GM19467 (cell line): Measurements from ENCODE around the gene CELSR1.

Experiments
- ATAC-seq: cut with Tn5 transposase; IDR thresholded peaks from one replicate; pipeline ENCODE4 v1.9.1; 2021; ENCODE audit warnings: mild to moderate bottlenecking, moderate library complexity; ENCODE audit not compliant: unreplicated experiment

CELSR1 gene

GRCh38 chr22:46462726-46463371 is 74.6 kb downstream of the CELSR1 start:
- no peak for ATAC-seq

DNA sequence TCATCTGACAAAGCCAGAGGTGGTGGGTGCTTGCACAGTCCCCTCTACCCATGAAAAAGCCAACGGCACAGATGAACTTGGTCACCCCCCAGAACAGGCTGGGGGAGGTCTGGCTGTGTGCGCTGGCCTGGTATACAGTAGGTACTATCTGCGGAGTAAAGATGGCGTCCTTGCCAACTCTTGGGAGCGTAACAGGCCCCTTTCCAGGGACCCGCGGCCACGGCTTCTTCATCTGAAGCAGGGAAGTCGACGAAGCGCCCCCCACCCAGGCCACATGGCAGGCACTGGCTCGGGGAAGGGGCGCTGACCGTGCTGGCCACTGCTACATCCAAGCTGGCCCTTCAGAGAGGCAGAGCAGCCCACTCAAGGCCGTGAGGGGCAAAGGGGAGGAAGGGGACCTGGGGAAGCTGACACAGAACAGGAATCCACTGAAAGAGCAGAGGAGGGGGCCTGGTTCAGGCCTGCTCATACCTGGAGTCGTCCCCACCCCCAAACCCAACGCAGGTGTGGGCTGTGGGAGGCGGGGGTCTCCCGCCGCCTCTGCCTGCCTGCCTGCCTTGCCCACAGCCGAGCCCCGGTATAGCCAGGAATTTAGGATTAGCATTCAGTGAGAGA is 75.7 kb downstream of the CELSR1 start:
- no peak for ATAC-seq

DNA sequence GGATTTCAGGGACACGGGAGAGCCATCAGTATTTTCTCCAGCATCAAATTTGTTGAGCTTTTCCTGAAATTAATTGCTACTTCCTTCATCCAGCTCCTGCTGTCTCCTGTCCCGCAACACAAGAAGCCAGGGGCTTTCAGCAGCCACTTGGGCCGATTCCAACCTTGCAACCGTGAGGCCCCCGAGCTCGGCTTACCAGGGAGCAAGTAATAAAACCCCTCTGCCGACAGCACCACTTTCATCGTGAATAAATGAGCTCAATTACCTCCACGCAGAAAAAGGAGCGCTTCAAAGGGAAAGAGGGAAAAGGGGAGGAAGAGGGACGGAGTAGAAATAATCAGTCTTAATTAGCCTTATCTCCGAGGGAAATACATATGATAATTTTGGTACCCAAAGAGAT is 76.6 kb downstream of the CELSR1 start:
- no peak for ATAC-seq

GRCh38 chr22:46459347-46460065 is 77.9 kb downstream of the CELSR1 start:
- ATAC-seq: no peak

- ATAC-seq: no peak
These were observed 78.9 kb downstream of the CELSR1 start for GRCh38 chr22:46458525-46458924.

GRCh38 chr22:46457502-46458488 is 79.6 kb downstream of the CELSR1 start:
- no peak for ATAC-seq

GRCh38 chr22:46456818-46457163 is 80.6 kb downstream of the CELSR1 start:
- ATAC-seq: no peak

GRCh38 chr22:46455446-46455845 is 82.0 kb downstream of the CELSR1 start:
- ATAC-seq: no peak

- ATAC-seq: no peak
These were observed 82.7 kb downstream of the CELSR1 start for GRCh38 chr22:46454504-46455269.

DNA sequence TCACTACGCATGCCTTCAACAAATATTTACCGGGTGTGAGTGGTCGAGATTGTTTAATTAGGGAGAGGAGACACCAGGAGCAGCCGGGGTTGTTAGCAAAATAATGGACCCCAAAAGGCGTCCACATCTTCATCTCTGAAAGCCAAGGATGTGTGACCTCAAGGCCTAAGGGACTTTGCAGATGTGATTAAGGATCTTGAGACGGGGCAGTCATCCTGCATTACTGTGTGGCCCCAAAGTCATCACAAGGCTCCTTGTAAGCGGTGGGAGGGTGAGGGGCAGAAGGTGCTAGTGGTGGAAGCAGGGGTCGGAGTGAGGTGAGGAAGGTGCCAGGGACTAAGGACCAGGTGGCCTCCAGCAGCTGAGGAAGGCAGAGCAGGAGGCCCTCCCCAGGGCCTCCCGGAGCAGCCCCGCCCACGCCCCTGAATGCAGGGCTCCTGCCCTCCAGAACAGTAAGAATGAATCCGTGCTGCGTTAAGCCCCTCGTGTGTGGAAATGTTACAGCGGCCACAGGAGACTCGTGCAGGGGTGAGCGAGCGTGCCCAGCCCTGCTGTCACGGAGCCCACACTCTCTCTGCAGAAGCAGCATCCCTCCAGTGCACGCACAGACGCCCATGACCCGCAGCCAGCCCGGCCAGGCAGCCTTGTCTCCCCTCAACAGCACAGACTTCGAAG is 83.5 kb downstream of the CELSR1 start:
- ATAC-seq: no peak

GRCh38 chr22:46453006-46453828 is 84.2 kb downstream of the CELSR1 start:
- ATAC-seq: no peak

DNA sequence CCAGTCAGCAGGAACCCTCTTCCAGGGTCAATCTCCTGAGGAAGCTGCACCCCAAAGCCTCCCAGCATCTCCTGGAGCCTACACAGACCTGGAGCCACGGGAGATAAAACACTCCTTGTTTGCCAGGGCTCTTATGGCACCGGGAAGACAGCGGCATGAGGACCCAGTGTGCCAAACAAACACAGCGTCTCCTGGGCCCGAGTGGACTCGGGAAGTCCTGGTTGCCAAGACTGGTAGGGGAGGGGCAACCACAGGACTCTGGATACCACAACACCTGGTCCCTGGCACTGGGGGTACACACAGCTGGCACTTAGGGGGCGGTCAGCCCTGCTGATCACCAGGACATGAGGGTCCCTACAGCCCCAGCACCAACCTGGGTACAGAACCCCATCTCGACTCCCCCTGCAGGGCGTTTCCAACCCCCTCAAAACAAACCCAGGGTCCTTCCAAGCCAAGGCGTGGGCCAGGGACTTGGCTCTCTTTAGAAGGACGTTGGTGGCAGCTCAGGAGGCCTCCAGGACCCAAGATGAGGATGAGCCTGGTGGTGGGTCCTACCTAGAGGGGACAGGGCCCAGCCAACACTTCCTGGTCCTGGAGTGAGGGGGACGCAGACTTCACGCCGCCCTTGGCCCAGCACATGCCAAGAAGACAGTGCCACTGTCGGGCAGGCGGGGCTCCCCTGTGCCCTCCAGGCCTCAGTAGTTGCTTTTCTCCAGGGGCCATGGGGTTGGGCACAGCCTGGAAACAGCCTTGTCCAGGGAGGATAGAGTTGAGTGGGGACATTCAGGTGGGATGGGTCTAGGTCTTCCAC is 85.0 kb downstream of the CELSR1 start:
- ATAC-seq: no peak

- no peak for ATAC-seq
These were observed 85.7 kb downstream of the CELSR1 start for GRCh38 chr22:46451741-46452140.

DNA sequence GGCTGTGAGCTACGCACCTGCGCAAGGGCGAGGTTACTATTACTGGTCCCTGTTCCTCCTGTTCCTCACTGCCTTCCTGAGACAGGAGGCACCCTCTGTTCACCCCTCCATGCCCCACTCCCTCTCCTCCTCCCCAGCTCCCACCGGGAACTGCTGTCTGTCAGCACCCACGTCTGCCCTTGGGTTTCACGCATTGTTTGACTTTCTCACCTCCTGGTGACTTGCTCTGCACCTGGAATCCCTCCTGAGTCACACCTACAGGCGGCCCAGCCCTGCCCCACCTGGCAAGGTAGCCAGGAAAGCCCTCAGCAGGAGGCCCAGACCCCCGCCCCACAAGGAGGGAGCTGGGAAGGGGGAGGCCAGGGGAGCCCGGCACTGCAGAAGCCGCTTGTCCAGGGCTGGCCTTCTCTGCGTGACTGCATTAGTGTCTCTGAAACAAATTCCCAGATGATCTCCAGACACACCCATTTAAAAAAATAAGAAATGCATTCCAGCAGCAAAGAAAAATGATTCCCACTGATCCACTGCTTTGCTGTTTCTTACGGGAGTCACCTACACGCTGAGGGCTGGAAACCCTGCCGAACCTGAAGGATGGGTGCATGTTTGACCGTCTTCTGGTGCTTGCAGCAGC is 86.4 kb downstream of the CELSR1 start:
- no peak for ATAC-seq

- ATAC-seq: no peak
These were observed 87.3 kb downstream of the CELSR1 start for GRCh38 chr22:46449974-46450745.

DNA sequence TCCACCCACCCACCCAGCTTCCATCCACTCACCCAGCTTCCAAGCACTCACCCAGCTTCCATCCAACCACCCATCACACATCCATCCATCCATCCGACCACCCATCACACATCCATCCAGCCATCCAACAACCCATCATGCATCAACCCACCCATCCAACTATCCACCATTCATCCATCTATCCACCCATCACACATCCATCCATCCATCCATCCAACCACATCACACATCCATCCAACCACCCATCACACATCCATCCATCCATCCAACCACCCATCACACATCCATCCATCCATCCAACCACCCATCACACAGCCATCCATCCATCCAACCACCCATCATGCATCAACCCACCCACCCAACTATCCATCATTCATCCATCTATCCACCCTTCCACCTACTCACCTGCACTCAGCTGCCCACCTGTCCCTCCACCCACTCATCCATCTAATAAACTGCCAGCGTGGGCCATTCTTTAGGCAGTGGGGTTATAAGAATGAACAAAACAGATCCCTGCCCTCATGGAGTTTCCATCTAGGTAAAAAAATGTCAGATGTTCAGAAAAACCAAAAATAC is 88.2 kb downstream of the CELSR1 start:
- ATAC-seq: no peak

GRCh38 chr22:46448333-46448732 is 89.1 kb downstream of the CELSR1 start:
- ATAC-seq: no peak
